Measurements from ENCODE around the gene VBP1. TPM values are rescaled to one million over a fixed set of nuclear protein-coding genes. Genes with fewer than 3 reads are reported as not detected.

The VBP1 gene
- total RNA-seq, 4 donors from 2014 or later = 36.8 to 46.2 (median 39.0) TPM

- intact Hi-C loops (cut with DNase I) = no loop called here
- WGBS, 2 donors = 91 to 93% methylated on average over 3 of the region's 3 CpGs
- no peak for DNase-seq
Measured at GRCh38 chrX:155225774-155226173, 9.5 kb downstream of the VBP1 start.

GRCh38 chrX:155231163-155231562 is 14.9 kb downstream of the VBP1 start:
- H3K9me3 ChIP-seq = no peaks in the 10 kb centered on the region
- H3K36me3 ChIP-seq = peaks cover 0 to 5% of the 10 kb centered on the region in 2 donors
- DNase-seq = no peak
- TF ChIP-seq POLR2A (IDR thresholded peaks at IDR 0.05) (no peak), CTCF (IDR thresholded peaks at IDR 0.05) (no peak)
- H3K27ac ChIP-seq = no peak overlapping the region
- H3K4me1 ChIP-seq = no peaks in the 10 kb centered on the region
- intact Hi-C loops (cut with DNase I) = no loop called here
- H3K4me3 ChIP-seq (replicated peaks in 1 of 3) = no peak overlapping the region
- no peaks in the 10 kb centered on the region for H3K27me3 ChIP-seq

More at GRCh38 chrX:155225774-155226173, 9.5 kb downstream of the VBP1 start:
- TF ChIP-seq POLR2A (IDR thresholded peaks at IDR 0.05) (no peak), CTCF (IDR thresholded peaks at IDR 0.05) (no peak)
- no peaks in the 10 kb centered on the region for H3K27me3 ChIP-seq
- no peaks in the 10 kb centered on the region for H3K9me3 ChIP-seq
- no peaks in the 10 kb centered on the region for H3K4me1 ChIP-seq
- H3K36me3 ChIP-seq = peaks cover 0 to 5% of the 10 kb centered on the region in 2 donors
- H3K27ac ChIP-seq = no peak overlapping the region
- no peak overlapping the region for H3K4me3 ChIP-seq (replicated peaks in 1 of 3)

- TF ChIP-seq POLR2A (IDR thresholded peaks at IDR 0.05) (no peak), CTCF (IDR thresholded peaks at IDR 0.05) (no peak)
- Histone ChIP-seq H3K36me3 (no peaks in the 10 kb centered on the region), H3K27me3 (no peaks in the 10 kb centered on the region), H3K4me3 (replicated peaks in 1 of 3) (no peak overlapping the region), H3K9me3 (no peaks in the 10 kb centered on the region), H3K27ac (no peak overlapping the region), H3K4me1 (no peaks in the 10 kb centered on the region)
- intact Hi-C loops (cut with DNase I) = no loop called here
- DNase-seq = no peak
Measured at GRCh38 chrX:155235891-155236290, 19.6 kb downstream of the VBP1 start.

- Histone ChIP-seq H3K4me1 (no peaks in the 10 kb centered on the region), H3K27me3 (no peaks in the 10 kb centered on the region), H3K4me3 (replicated peaks in 1 of 3) (no peak overlapping the region), H3K9me3 (no peaks in the 10 kb centered on the region), H3K36me3 (no peaks in the 10 kb centered on the region), H3K27ac (no peak overlapping the region)
- 98 to 99% methylated on average over 5 of the region's 5 CpGs for WGBS, 2 donors
- TF ChIP-seq POLR2A (IDR thresholded peaks at IDR 0.05) (no peak), CTCF (IDR thresholded peaks at IDR 0.05) (no peak)
- DNase-seq = no peak
- intact Hi-C loops (cut with DNase I) = no loop called here
Measured at GRCh38 chrX:155237719-155238118, 21.5 kb downstream of the VBP1 start.

DNA sequence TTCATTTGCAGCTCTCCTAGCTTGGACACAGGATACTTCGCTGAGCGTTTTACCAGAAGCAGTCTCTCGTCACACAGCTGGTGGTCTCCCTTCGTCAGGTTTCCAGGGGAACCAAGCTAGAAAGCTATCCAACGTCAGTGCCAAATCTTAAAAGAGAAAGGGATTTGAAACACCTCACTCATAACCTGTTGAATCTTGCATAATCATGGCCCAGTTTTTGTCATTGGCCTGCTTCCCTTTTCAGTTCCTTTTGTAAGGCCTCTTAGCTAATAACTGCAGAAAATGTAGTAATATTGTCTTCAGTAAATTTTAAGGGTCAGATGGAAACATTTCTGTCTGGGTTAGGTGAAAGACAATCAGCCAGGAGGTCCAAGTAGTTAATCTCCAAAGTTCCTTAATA is 26.0 kb downstream of the VBP1 start:
- intact Hi-C loops (cut with DNase I) = no loop called here
- Histone ChIP-seq H3K27me3 (no peaks in the 10 kb centered on the region), H3K4me1 (no peaks in the 10 kb centered on the region), H3K9me3 (no peaks in the 10 kb centered on the region), H3K27ac (no peak overlapping the region), H3K4me3 (replicated peaks in 1 of 3) (no peak overlapping the region), H3K36me3 (no peaks in the 10 kb centered on the region)
- DNase-seq = no peak
- no peak for TF ChIP-seq CTCF (IDR thresholded peaks at IDR 0.05)
- TF ChIP-seq POLR2A (IDR thresholded peaks at IDR 0.05) = no peak
- 78 to 86% methylated on average over 5 of the region's 5 CpGs for WGBS, 2 donors
